GM19468 (cell line): ENCODE measurements around the gene POLRMT.

Source experiments
- ATAC-seq: cut with Tn5 transposase; IDR thresholded peaks from one replicate; pipeline ENCODE4 v1.9.1; 2021; ENCODE audit warnings: mild to moderate bottlenecking, moderate library complexity, moderate number of reproducible peaks; ENCODE audit not compliant: unreplicated experiment; ENCODE audit errors: extremely low read depth

POLRMT gene

DNA sequence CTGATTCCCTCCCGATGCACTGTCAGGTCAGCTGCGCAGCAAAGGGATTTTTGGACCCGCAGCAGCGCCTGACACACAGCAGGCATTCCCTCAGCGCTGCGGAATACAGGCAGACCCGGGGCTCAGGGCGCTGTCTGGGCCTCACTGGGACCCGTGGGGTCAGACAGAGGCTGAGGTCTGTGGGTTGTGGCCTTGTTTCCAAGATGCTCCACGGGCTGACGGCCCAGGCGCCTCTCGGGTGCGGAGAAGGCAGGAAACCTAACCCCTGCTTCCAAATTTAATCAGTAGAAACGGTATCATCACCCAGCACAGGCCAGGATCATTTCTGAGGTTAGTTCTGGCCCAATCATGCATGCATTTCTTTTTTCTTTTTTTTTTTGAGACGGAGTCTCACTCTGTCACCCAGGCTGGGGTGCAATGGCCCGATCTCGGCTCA is 30.4 kb upstream of the POLRMT start:
- no peak for ATAC-seq

- ATAC-seq, result peak; percentile 42
Measured at GRCh38 chr19:662962-663681, 29.8 kb upstream of the POLRMT start, which contains the start of gene RNF126. Gene RNF126 (minus strand): TSS chr19:663214. CDS start chr19:663121, 93 bp downstream.

- peak; percentile 2 for ATAC-seq
Measured at GRCh38 chr19:662207-662961, 29.0 kb upstream of the POLRMT start.

- no peak for ATAC-seq
Measured at GRCh38 chr19:661427-662196, 28.3 kb upstream of the POLRMT start.

GRCh38 chr19:660793-661426 is 27.6 kb upstream of the POLRMT start:
- no peak for ATAC-seq

- ATAC-seq, result no peak
Measured at GRCh38 chr19:658916-659839, 25.8 kb upstream of the POLRMT start.

GRCh38 chr19:658059-658839 is 24.9 kb upstream of the POLRMT start:
- ATAC-seq, result no peak

DNA sequence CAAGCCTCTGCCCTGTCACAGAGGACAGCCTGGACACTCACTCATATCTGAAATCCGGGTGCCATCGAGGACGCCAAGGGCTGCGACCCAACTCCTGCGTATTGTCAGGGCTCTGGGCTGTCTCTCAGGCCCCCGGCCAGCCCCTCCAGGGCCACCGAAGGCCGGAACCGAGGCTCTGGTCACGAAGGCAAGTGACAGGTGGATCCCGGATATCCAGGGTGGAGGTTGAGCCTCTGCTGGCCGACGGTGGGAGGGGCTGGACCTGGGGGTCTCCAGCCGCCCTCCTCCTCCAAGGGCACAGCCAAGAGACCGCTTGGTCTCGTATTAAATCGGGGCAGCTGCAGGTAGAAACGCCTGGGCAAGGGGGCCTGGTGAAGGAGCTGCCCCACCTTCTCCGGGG is 24.3 kb upstream of the POLRMT start:
- no peak for ATAC-seq

DNA sequence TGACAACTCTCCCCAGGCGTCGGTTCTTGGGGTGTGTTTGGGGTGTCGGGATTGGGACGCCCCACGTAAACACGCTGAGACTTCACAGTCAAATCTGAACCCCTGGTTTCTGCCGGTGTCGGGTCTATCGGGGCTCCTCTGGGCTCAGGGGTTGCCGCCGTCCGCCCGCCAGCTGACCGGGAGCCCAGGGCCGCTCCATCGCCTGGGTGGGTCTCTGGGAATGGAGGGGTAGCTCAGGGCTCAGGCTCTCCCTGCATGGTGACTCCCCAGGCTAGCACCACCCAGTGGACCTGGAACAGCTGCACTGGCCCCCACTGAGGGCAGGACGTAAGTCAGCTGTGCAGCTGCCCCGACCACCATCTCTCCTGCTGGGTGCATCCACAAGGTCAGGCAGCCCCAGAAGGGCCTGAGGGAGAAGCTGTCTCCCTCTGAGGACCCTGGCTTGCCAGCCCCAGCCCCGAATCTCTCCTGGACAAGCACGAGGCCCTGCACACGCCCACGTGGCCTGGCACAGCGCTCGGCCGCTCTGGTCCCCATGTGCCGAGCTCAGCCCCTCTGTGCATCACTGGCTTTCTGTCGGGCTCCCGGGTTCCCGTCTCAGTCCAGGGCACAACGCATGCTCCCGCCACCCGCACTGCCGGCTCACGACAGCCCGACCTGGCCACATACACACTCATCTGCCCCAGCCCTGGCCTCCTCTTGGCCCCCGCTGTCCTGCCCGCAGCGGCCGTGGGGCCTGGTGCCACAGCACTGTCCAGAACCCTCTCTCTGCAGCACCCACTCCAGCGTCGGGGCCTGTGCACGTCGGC is 23.6 kb upstream of the POLRMT start:
- ATAC-seq, result no peak

DNA sequence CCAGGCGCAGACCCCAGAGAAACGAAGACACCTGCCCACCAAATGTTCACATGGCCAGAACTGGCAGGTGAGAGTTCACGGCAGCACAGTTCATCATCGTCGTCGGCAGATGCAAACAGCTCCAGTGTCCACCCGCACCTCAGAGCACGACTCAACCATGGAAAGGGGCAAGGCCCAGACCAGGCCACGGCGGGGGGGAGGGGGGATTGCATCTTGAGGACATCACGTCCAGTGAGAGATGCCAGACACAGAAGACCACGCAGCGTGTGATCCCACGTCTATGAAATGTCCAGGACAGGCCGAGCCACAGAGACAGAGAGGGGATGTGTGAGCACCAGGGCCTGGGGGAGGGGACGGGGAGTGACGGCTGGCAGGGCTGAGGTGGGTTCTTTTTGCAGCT is 22.4 kb upstream of the POLRMT start:
- no peak for ATAC-seq

DNA sequence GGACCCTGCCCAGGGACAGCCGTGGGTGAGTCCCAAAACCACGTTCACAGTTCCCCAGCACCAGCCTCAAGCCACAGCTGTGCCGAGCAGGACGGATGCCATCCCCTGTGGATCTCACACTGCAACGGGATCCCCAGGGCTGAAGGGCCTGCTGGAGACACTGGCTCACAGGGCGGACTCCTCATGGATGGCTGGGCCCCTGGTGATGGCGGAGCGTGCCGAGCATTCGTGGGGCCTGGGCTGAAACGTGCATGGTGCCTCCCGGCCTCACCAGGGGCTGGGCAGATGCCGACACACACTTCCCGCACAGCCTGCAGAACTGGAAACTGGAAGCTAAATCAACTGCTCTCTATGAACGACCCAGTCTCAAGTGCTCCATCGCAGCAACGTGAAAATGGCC is 20.1 kb upstream of the POLRMT start:
- no peak for ATAC-seq

GRCh38 chr19:652467-653389 is 19.4 kb upstream of the POLRMT start:
- no peak for ATAC-seq

- ATAC-seq, result no peak
Measured at GRCh38 chr19:651991-652390, 18.7 kb upstream of the POLRMT start.

DNA sequence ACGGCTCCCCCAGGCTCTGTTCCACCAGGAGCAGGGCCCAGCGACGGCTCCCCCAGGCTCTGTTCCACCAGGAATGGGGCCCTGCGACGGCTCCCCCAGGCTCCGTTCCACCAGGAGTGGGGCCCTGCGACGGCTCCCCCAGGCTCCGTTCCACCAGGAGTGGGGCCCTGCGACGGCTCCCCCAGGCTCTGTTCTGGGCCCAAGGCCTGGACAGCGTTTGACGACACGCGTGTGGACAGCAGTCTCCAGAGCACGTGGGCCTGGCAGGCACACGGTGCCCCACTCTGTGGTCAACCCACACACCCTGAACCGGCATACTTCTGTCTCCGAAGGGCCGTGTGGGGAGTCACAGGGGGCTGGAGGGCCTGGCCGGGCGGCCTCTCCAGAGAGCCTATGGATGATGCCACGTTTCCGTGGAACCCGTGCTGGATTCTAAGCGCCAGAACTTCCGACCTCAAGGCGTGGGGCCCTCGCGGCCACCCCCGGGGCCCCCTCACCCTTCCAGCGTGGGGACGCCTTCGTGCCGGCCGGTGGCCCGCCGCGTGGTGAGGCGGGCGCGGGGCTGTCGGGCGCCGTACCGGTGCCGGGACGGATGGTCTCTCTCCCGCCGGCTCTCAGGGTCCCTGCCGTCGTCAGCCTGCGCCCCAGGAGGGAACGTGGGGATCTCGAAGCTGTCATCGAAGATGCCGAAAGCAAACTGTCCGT is 17.9 kb upstream of the POLRMT start:
- ATAC-seq, result no peak

GRCh38 chr19:650121-650520 is 16.8 kb upstream of the POLRMT start:
- ATAC-seq, result no peak
